GOT3 (cell line): ENCODE measurements around the gene SFSWAP.
"Not testable (repeated sequence)": the region's sequence is repeated elsewhere in the genome, so short reads cannot be mapped to it uniquely, and the experiment has no call there.

Experiments
- DNase-seq: peaks from one replicate; lab custom pipeline; 2025; ENCODE audit warnings: mixed read lengths; lab: John Stamatoyannopoulos, UW

Gene SFSWAP

GRCh38 chr12:131710464-131711457, at the start of gene SFSWAP:
TSS of gene SFSWAP (plus strand) at chr12:131711090. CDS start at chr12:131711230, 140 bp downstream.
- peak; percentile 74 for DNase-seq

GRCh38 chr12:131661170-131661985, 49.5 kb upstream of the SFSWAP start:
- DNase-seq, result not testable (repeated sequence)

GRCh38 chr12:131661986-131662288, 49.0 kb upstream of the SFSWAP start:
- not testable (repeated sequence) for DNase-seq

GRCh38 chr12:131662346-131662745, 48.5 kb upstream of the SFSWAP start:
- not testable (repeated sequence) for DNase-seq

GRCh38 chr12:131665666-131666065, 45.2 kb upstream of the SFSWAP start:
- not testable (repeated sequence) for DNase-seq

- DNase-seq, result not testable (repeated sequence)
These were observed 44.4 kb upstream of the SFSWAP start for GRCh38 chr12:131666486-131666885.

DNA sequence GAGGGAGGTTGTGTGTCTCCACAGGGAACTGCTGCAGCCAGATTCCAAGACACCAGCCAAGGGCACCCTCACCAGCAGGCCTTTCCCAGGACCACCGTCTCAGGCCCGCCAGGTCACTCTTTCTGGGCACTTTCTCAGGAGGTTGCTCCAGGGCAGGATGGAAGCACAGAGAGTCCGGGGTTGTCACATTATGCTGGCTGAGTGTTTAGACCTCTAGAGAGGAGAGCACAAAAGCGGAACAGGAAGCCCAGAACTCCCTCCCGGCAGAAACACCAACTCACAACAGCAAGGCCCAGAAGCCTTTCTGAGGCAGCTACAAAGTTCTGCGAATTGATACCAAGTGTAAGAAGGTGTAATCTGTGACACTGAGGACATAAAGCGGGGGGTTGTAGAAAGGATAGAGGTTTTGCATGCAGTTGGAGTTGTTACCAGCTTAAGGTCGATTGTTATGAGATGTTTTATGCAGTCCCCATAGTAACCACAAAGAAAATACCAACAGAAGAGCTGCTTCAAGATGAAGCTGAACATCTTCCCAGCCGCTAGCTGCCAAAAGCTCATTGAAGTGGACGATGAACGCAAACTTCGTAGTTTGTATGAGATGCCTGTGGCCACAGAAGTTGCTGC, 43.8 kb upstream of the SFSWAP start:
- DNase-seq, result not testable (repeated sequence)

GRCh38 chr12:131671276-131671675, 39.6 kb upstream of the SFSWAP start:
- no peak for DNase-seq

DNA sequence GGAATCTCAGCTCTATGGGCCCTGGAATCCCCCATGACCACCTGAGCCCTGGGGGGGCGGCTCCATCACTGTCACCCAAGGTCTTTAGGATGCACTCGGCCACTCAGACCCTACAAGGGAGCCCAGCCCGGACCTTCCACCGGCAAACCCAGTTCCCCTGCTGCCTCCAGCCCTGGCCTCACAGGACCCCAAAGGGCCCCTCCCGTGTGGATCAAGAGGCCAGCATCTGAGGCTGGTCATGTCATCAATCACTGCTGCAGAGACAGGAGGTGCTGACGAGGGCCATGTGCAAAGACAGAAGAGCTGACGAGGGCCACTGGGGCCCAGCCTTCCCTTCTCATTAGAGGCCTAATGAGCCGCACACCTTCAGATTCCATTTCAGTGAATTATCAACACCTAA, 39.0 kb upstream of the SFSWAP start:
- DNase-seq, result no peak

GRCh38 chr12:131672311-131672940, 38.5 kb upstream of the SFSWAP start:
- no peak for DNase-seq

DNA sequence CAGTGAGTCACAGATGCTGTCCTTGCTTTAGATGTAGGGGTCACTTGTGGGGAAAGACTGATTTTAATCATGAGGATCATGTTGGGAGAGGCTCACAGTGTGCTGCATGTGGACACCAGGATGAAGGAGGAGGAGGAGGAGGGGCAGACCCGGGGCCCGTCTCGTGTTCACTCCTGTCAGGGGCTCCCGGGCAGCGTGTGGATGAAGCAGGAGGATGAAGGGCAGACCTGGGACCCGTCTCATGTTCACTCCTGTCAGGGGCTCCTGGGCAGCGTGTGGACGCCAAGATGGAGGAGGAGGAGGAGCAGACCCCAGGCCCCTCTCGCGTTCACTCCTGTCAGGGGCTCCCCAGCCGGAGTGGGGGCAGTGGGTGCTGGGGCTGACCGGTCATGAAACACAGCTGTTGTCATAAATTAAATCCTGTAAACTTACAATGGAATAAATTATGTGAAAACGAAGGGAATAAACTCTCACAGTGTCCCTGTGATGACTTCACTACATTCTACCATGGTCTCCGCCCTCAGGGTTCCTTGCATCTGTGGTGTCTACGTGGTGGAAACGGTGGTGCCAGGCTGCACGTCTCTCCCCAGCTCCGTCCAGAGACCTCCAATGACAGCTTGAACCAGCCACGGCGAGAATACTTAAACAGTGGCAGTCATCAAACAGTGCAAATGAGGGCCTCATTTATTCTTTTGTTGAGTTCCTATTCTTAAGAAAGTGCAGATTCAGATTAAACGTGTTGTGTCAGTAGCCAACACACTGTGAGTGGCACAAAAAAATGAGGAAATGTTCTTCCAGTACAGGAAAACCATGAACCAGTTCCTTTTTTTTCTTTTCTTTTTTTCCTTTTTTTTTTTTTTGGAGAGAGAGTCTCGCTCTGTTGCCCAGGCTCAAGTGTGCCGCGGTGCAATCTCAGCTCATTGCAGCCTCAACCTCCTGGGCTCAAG, 37.7 kb upstream of the SFSWAP start:
- no peak for DNase-seq

- no peak for DNase-seq
These were observed 37.0 kb upstream of the SFSWAP start for GRCh38 chr12:131673888-131674257.

GRCh38 chr12:131674373-131674772, 36.5 kb upstream of the SFSWAP start:
- no peak for DNase-seq

DNA sequence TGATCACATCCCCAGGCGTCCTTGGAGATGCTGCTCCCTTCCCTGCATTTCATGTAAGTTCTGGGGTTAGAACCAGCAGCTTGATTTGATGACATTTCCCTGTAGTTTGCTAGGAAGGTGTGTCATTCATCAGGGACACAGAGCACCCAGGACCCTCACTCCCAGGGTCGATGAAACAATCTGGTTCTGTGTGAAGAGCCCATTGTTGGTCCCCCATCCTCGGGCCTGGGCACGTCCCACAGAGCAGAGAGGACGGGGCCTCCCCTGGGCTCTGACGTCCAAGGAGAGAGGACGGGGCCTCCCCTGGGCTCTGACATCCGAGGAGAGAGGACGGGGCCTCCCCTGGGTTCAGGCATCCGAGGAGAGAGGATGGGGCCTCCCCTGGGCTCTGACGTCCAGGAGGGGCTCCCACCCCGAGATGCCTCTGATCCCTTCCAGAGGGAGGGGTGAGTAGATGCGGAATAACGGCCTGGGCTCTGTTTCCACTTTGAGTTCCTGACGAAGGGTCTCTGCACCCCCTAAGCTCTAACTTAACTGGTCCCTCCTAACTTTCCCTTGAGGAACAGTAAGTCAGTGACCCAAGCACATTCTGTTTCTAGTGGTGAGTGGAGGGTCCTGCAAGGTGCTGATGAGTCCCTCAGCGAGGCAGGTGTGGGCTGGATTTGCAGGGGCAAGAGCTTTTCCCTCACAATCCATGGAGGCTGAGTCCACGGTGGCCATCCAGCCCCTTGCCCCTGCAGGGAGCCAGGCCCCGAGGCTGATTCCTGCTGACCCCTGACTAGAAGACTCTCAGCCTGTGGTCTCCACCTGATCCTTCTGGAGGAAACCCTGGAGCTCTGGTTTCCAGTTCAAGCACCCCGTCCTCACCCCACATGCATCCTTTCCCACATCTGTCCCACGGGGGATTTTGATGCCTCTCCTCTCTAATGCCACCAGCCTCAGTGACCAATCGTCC, 35.5 kb upstream of the SFSWAP start:
- DNase-seq, result no peak

DNA sequence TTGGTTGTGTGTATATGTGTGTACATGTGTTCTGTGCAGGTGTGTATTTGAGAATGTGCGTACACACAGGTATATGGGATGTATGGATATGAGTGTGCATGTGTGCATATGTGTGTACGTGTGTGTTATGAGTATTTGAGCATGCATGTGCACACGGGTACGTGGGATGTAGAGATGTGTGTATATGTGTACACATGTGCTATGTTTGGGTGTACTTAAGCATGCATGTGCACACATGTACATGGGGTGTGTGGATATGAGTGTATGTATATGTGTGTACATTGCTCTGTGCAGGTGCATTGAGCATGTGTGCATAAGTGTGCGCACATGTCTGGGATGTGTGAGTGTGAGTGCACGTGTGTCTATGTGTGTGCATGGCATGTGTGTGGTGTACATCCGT, 34.3 kb upstream of the SFSWAP start:
- no peak for DNase-seq

- DNase-seq, result not testable (repeated sequence)
These were observed 33.8 kb upstream of the SFSWAP start for GRCh38 chr12:131677067-131677466.

GRCh38 chr12:131677699-131678098, 33.2 kb upstream of the SFSWAP start:
- no peak for DNase-seq

DNA sequence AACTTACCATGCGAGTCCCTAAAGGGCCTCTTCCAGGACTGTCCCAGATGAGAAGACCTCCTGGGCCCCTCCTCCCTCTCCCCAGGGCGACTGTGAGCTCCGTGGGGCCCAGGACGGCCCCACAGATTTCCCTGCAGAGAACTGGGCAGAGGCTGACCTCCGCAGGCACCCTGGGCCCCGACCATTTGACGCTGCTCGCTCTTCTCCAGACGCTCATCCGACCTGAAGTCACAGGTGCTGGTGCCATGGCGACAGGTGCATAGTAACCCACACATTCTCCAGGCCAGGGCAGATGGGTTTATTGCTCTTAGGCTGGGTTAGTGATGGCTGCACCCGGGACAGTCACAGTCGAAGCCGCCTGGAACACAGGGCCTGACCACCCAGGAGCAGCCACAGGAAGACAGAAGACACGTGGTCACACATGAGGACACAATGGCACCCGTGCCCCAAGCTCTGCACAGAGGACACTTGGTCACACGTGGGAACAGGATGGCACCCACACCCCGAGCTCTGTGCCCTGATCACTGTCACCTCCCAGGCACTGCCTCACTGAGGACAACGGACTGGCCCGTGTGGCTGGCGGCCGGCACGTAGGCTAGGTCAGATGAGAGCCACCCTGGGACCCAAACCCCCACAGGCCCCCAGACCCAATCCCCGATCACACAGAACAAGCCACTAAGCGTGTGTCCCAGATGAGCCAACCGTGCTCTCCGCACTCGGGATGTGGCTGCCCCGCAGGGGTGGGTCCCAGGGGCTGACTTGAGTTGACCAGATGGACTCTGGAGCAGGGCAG, 32.3 kb upstream of the SFSWAP start:
- DNase-seq, result not testable (repeated sequence)

DNA sequence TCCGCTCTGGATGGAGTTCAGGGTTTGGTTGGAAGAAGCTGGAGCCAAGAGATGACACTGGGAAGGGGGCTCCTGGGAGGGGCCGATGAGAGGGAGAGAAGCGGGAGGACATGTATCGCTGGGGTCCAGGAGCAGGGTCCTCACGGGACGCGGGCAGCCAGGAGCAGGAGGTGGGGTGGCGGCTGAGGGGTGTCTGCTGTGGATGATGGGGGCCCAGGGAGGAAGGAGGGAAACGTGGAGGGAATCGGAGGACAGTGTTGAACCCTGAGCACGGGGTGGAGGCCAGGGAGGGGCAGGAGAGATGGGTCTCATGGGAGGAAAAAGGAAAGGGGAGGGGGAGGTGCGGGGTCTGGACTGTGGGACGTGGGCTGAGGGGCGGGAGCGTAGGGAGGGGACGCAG, 31.7 kb upstream of the SFSWAP start:
- not testable (repeated sequence) for DNase-seq
